C4-2B (cell line): ENCODE data around the gene RDH8.

Experiments used
- H3K27ac ChIP-seq: fragments of 450-650 bp; 2 replicates; pipeline ENCODE4 v1.5.1; 2017
- ZFX ChIP-seq: fragments of 450-650 bp; IDR thresholded peaks from 2 replicates; pipeline ENCODE4 v1.6.1; 2017
- TF ChIP-seq, protein P1 (sequence below): fragments of 450-650 bp; conservative IDR thresholded peaks from 2 replicates; pipeline ENCODE4 v1.5.1; 2017; ENCODE audit warnings: mild to moderate bottlenecking

RDH8 gene

DNA sequence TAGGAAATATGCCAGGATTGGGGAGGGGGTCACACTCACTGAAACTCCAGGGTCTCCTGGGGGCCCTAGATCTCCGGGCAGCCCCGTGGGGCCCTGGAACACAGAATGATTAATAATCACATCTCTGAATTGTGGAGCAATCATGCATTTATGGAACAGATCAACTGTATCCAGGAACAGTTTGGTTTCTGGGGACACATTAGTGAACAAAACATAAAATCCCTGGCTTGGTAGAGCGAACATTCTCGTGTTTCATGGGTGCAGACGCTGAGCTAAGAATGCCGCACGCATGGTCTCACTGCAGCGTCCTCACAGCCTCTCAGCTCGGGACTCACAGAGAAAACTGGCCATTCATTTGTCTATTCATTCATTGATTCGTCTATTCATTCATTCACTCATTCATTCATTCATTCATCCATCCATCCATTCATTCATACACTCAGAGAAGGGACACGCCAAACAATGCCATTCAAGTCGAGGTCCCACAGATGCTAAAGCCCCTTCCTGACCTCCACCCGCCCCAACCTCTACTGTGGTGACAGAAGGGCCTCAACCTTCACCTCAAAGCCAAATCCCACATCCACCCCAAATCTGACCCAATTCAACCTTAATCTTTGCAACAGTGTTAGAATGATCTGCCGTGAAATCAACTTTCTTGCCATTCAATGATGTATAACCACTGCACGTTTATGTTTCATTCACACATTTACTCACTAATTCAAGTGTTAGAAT is 42.0 kb upstream of the RDH8 start:
- H3K27ac ChIP-seq, result no peak overlapping the region
- TF ChIP-seq, protein P1, sequence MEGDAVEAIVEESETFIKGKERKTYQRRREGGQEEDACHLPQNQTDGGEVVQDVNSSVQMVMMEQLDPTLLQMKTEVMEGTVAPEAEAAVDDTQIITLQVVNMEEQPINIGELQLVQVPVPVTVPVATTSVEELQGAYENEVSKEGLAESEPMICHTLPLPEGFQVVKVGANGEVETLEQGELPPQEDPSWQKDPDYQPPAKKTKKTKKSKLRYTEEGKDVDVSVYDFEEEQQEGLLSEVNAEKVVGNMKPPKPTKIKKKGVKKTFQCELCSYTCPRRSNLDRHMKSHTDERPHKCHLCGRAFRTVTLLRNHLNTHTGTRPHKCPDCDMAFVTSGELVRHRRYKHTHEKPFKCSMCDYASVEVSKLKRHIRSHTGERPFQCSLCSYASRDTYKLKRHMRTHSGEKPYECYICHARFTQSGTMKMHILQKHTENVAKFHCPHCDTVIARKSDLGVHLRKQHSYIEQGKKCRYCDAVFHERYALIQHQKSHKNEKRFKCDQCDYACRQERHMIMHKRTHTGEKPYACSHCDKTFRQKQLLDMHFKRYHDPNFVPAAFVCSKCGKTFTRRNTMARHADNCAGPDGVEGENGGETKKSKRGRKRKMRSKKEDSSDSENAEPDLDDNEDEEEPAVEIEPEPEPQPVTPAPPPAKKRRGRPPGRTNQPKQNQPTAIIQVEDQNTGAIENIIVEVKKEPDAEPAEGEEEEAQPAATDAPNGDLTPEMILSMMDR, result no peak

- H3K27ac ChIP-seq, result no peak overlapping the region
- no peak for TF ChIP-seq ZFX
- TF ChIP-seq, protein P1, result no peak
Observed at GRCh38 chr19:9972103-9972502, 41.2 kb upstream of the RDH8 start.

DNA sequence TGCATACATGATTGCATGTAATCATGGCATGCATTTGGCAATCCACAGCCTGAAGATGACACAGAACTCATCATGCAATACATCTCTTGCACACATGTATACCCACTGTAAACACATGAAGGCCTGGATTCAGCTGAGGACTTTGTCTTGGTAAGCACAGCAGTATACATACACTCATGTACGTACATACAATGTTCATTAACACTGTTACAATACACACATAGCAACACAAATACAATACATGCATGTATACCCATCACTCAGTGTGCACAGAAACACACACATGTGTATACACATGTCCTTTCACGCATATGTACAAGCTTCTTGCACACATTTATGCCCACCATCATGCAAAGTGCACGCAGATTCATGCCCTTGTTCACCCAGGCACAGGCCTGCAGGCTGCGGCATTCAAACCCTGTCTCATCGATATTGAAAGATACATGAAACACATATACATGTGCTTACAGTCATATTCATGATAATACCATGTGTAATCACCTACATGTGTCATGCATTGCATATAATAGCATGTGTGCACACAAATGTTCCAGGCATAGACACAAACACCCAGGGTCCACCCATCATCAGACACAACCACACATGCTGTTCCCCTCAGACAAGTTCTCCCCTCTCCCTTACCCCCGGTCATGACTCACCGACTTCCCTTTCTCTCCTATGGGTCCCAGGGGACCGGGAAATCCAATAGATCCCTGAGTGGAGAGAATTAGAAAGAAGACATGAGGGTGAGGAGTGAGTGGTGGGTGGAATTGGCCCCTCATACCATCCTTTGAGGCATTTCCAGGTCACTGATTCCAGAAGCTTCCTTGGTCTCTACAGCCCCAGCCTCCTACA is 31.6 kb upstream of the RDH8 start:
- no peak overlapping the region for H3K27ac ChIP-seq
- TF ChIP-seq, protein P1, result no peak
- TF ChIP-seq ZFX, result no peak

DNA sequence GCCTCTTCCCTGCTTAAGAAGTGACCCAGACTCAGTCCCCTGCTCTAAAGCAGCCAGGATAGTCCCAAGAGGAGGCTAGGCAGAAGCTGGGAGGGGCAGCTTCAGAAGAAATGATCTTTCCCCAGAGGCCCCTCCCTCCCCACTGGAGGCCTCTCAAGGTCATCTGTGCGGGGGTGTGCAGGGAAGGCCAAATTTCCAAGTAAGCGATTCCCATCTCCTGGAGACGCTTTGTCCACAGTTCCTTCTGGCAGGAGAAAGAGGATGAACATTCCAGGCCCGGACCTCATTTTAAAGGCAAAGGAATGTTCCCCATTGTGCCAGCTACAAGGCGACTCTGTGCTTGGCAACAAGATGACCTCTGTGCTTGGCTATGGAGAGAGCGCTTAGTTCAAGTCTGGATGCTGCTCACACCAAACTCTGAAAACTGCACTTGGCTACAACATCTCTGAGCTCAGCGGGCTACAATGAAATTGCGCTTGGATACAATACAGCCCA is 26.4 kb upstream of the RDH8 start:
- TF ChIP-seq, protein P1, result no peak
- no peak for TF ChIP-seq ZFX
- H3K27ac ChIP-seq, result no peak overlapping the region

GRCh38 chr19:9989504-9989903 is 23.8 kb upstream of the RDH8 start:
- TF ChIP-seq, protein P1, result no peak
- no peak for TF ChIP-seq ZFX
- H3K27ac ChIP-seq, result no peak overlapping the region

DNA sequence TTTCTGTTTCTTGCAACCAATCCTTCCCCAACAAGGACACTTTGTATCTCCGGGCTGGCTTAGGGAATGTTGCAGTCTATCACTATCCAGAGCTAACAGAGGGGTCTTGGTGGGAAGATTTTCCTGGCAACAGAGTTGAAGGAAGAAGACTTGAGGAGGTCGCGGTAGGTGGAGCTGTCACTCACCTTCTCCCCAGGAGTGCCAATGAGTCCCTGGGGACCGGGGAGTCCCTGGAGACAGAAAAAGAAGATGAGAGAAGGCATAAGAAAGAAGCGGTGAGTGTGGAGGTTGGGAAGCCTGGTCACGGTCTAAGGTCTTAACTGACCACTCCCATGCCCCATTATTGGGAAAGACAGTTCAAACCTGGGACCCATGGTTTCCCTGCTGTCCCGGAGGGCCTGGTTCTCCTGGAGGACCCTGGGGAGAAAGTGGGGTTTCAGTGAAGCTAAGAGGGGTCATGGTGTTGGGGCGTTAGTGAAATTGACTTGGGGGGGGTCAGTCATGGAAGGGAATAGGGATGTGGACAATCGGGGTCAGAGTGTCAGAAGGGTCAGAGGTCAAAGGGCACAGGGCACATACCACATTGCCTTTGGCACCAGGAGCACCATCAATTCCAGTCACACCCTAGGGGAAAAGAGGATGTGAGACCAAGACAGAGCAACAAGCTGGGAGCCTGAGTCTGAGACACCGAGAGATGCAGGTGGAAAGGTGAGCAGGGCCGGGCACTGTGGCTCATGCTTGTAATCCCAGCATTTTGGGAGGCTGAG is 21.7 kb upstream of the RDH8 start:
- no peak overlapping the region for H3K27ac ChIP-seq
- no peak for TF ChIP-seq ZFX
- TF ChIP-seq, protein P1, result no peak
